ENCODE data around the gene SLC13A3.

GRCh38 chr20:46674253-46675083 is 23.2 kb upstream of the SLC13A3 start:
- no peak for TF ChIP-seq CTCF (conservative IDR thresholded peaks at IDR 0.05 in 1 of 2, IDR thresholded peaks at IDR 0.05 in 1 of 2; ENCODE audit: extremely low read depth in 1 of 2, insufficient read depth in 1 of 2, low read depth in 1 of 2, low read length in 2 of 2)
- no peak for TF ChIP-seq EZH2 (IDR thresholded peaks at IDR 0.05; ENCODE audit: borderline replicate concordance, low read length)

Data from mammary epithelial cell (primary cell).